Testis (tissue), 2 donors: Measurements from ENCODE around the gene BLMH.

Source experiments
- CTCF ChIP-seq, 3 experiments: fragments of 450-650 bp in 2 of 3; fragments of 200-600 bp in 1 of 3; sonication (generic) in 1 of 3; IDR thresholded peaks; one replicate each; pipeline ENCODE4 v1.5.1; 2016 to 2019; ENCODE audit warnings: antibody characterized with exemption in 3 of 3, mild to moderate bottlenecking in 2 of 3, moderate library complexity in 1 of 3
- POLR2A ChIP-seq: fragments of 450-650 bp; IDR thresholded peaks from one replicate; pipeline ENCODE4 v1.6.1; 2017; ENCODE audit warnings: antibody characterized with exemption, mild to moderate bottlenecking, moderate library complexity

DNA sequence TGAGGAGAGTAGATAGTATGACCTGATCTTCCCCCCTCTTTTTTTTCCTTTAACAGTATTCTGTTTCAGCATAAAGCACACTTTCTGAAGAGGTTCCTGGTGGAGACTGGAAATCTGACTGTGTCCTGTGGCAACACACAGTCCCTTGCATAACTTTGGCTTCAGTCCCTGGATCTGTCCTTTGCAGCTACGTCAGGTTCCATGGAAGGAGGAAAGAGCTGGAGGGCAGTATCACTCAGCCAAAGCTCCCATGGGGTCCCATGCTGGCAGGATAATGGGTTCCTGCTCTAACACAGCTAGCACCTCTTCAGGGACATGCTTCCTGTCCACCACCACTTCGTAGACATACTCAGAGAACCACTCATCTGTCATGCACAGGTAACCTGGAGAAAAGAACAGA lies 43.0 kb downstream of the BLMH start:
- no peak for TF ChIP-seq CTCF (IDR thresholded peaks at IDR 0.05)
- TF ChIP-seq POLR2A: no peak
